HepG2 (cell line): ENCODE results near the gene CRISPLD2. TPM values are rescaled to one million over a fixed set of nuclear protein-coding genes. Genes with fewer than 3 reads are reported as not detected.
A peak's percentile ranks its signal among the peaks of the same experiment; 100 is the strongest.

Experiments used
- ATAC-seq: fragments of 200-7000 bp; cut with Tn5 transposase; 3 replicates; pipeline ENCODE4 v1.9.1; 2020; ENCODE audit warnings: mild to moderate bottlenecking, moderate library complexity
- BruUV-seq: library from RNA; stranded (reverse); fragments of 400-500 nt; replicated peaks from 2 replicates; lab custom pipeline; 2021; lab: Mats Ljungman, UMichigan
- CTCF ChIA-PET: fragments of 300-600 bp; formaldehyde crosslinking; extraction: SDS; loops from one replicate; lab custom pipeline; 2021; ENCODE audit warnings: low total read pairs, inconsistent platforms, low intra/inter-chr PET ratio; lab: Yijun Ruan, JAX
- POLR2A ChIA-PET: fragments of 350-600 bp; sonication (Branson Sonifier 250); formaldehyde crosslinking; loops from one replicate; lab custom pipeline; 2020; ENCODE audit warnings: antibody characterized with exemption, inconsistent platforms; lab: Yijun Ruan, JAX
- DNase-seq: peaks from one replicate; pipeline ENCODE4 v3.0.0-alpha.2; 2015; ENCODE audit warnings: low spot score
- FAIRE-seq: peaks from 3 replicates; lab custom pipeline; 2011; peaks lifted over from hg19 to GRCh38; lab: Jason Lieb, UNC
- H2AFZ ChIP-seq: one replicate; pipeline ENCODE4 v1.6.1; 2011; ENCODE audit warnings: low read length, inconsistent platforms
- H3K27ac ChIP-seq: fragments of 300-600 bp; 3 replicates; pipeline ENCODE4 v1.8.0; 2011; ENCODE audit warnings: mixed run types, mild to moderate bottlenecking, mixed read lengths, low read length, inconsistent platforms; ENCODE audit not compliant: insufficient read depth; ENCODE audit errors: extremely low read length
- H3K27me3 ChIP-seq, 2 experiments: fragments of 200-600 bp in 1 of 2; 2 replicates in 1 of 2; 3 replicates in 1 of 2; pipeline versions ENCODE4 v1.6.0 to v1.8.0; 2011; ENCODE audit warnings: low read length in 2 of 2, mild to moderate bottlenecking in 2 of 2, moderate library complexity in 2 of 2, inconsistent platforms in 1 of 2; ENCODE audit not compliant: insufficient read depth in 2 of 2, control insufficient read depth in 1 of 2
- H3K36me3 ChIP-seq, 2 experiments: fragments of 200-600 bp in 1 of 2; replicated peaks in 1 of 2; 2 replicates in 1 of 2; 3 replicates in 1 of 2; pipeline versions ENCODE4 v1.5.1 to v1.8.0; 2011; ENCODE audit warnings: low read length in 2 of 2, inconsistent platforms in 1 of 2; ENCODE audit not compliant: insufficient read depth in 2 of 2, control insufficient read depth in 1 of 2
- H3K4me1 ChIP-seq: 2 replicates; pipeline ENCODE4 v1.5.1; 2012; ENCODE audit warnings: low read length, inconsistent platforms; ENCODE audit not compliant: insufficient read depth
- H3K4me2 ChIP-seq: 2 replicates; pipeline ENCODE4 v1.6.0; 2011; ENCODE audit warnings: low read depth, low read length, inconsistent platforms
- H3K4me3 ChIP-seq, 3 experiments: fragments of 200-600 bp in 1 of 3; sonication (generic), shearing (Covaris generic) in 1 of 3; replicated peaks in 1 of 3; 2 replicates each; pipeline ENCODE4 v1.5.1; 2011 to 2016; ENCODE audit warnings: low read length in 3 of 3, inconsistent platforms in 2 of 3, low read depth in 2 of 3, mild to moderate bottlenecking in 2 of 3, control low read depth in 1 of 3, mixed read lengths in 1 of 3; ENCODE audit not compliant: insufficient read depth in 1 of 3
- H3K79me2 ChIP-seq: one replicate; pipeline ENCODE4 v1.6.1; 2011; ENCODE audit warnings: low read length, inconsistent platforms; ENCODE audit not compliant: insufficient read depth
- H3K9ac ChIP-seq: 2 replicates; pipeline ENCODE4 v1.6.0; 2011; ENCODE audit warnings: mild to moderate bottlenecking, low read depth, low read length, inconsistent platforms; ENCODE audit not compliant: insufficient read depth
- H3K9me3 ChIP-seq: 2 replicates; pipeline ENCODE4 v1.5.1; 2012; ENCODE audit warnings: mild to moderate bottlenecking, low read length
- H4K20me1 ChIP-seq: 2 replicates; pipeline ENCODE4 v1.6.0; 2011; ENCODE audit warnings: inconsistent platforms, mild to moderate bottlenecking, low read length, moderate library complexity; ENCODE audit not compliant: insufficient read depth
- NBN ChIP-seq: fragments of 450-650 bp; conservative IDR thresholded peaks from 2 replicates; pipeline ENCODE4 v1.6.1; 2017
- NCOR1 ChIP-seq: fragments of 200-600 bp; sonication (generic); IDR thresholded peaks from 2 replicates; pipeline ENCODE4 v1.7.0; 2017; ENCODE audit warnings: antibody characterized with exemption, low read length, borderline replicate concordance
- NONO ChIP-seq, 2 experiments: fragments of 450-650 bp in 1 of 2; sonication (generic) in 1 of 2; formaldehyde crosslinking in 1 of 2; IDR thresholded peaks in 1 of 2; conservative IDR thresholded peaks in 1 of 2; 2 replicates each; pipeline versions ENCODE4 v1.6.1 to v1.8.0; 2017 to 2022; ENCODE audit warnings: mild to moderate bottlenecking in 1 of 2, missing genetic modification reagents in 1 of 2, moderate library complexity in 1 of 2
- REL ChIP-seq: sonication (generic); formaldehyde crosslinking; conservative IDR thresholded peaks from 2 replicates; pipeline ENCODE4 v1.8.0; 2022; ENCODE audit warnings: mild to moderate bottlenecking, missing genetic modification reagents, moderate library complexity
- SAFB2 ChIP-seq: sonication (generic); formaldehyde crosslinking; IDR thresholded peaks from 2 replicates; pipeline ENCODE4 v1.5.1; 2020; ENCODE audit warnings: missing genetic modification reagents, low read depth, mild to moderate bottlenecking, borderline replicate concordance
- SKI ChIP-seq: fragments of 450-650 bp; IDR thresholded peaks from one replicate; pipeline ENCODE4 v1.6.1; 2018; ENCODE audit warnings: mild to moderate bottlenecking; ENCODE audit not compliant: partially characterized antibody
- SP4 ChIP-seq: sonication (generic); formaldehyde crosslinking; IDR thresholded peaks from 2 replicates; pipeline ENCODE4 v1.8.1; 2023; ENCODE audit warnings: mild to moderate bottlenecking, missing genetic modification reagents
- ZKSCAN1 ChIP-seq: fragments of 150-350 bp; IDR thresholded peaks from 2 replicates; pipeline ENCODE4 v1.6.1; 2014; ENCODE audit warnings: low read length
- ZSCAN22 ChIP-seq: sonication (generic); formaldehyde crosslinking; IDR thresholded peaks from 2 replicates; pipeline ENCODE4 v1.4.0; 2020; ENCODE audit warnings: mild to moderate bottlenecking, missing genetic modification reagents
- WGBS: methylation state at CpG from one replicate; pipeline ENCODE4 v1.1.6; 2017; ENCODE audit warnings: low lambda C conversion rate; 5-methylcytosine and 5-hydroxymethylcytosine counted together
- in situ Hi-C: cut with HindIII; loops from 2 replicates; pipeline ENCODE4 v1.10.0; 2017; ENCODE audit warnings: low pct_unique_long_range_greater_than_20kb; ENCODE audit not compliant: extremely low pct_ligation_motif_present
- intact Hi-C: fragments of 100-400 bp; cut with micrococcal nuclease; formaldehyde crosslinking; loops from one replicate; pipeline ENCODE4 v1.10.0; 2022; ENCODE audit not compliant: unreplicated experiment
- polyA plus RNA-seq, 8 experiments: library from polyadenylated mRNA; depleted of rRNA in 3 of 8; stranded (reverse) in 7 of 8; unstranded in 1 of 8; fragments of >200 nt; fragmentation: Illumina TruSeq in 4 of 8; extraction: Trizol in 4 of 8; gene quantifications; 2 replicates each; pipeline versions ENCODE4 v1.2.1 to v1.2.3, GENCODE V29; 2011 to 2016; ENCODE audit warnings: low read depth in 4 of 8, missing spikeins in 1 of 8, mixed read lengths in 1 of 8; ENCODE audit not compliant: insufficient read depth in 1 of 8
- total RNA-seq, 5 experiments: library from RNA; depleted of rRNA; stranded (reverse); fragments of >200 nt; fragmentation: Illumina TruSeq; extraction: Trizol; gene quantifications; 2 replicates each; pipeline ENCODE4 v1.2.3, GENCODE V29; 2016; ENCODE audit warnings: low read depth in 1 of 5
- TF ChIP-seq, protein P1 (sequence below): IDR thresholded peaks from 2 replicates; pipeline ENCODE4 v1.6.1; 2012; ENCODE audit warnings: inconsistent platforms
- TF ChIP-seq, protein P2 (sequence below): sonication (generic); formaldehyde crosslinking; IDR thresholded peaks from 2 replicates; pipeline ENCODE4 v1.4.0; 2020; ENCODE audit warnings: mild to moderate bottlenecking, missing genetic modification reagents
- TF ChIP-seq, protein P3 (sequence below): sonication (generic); formaldehyde crosslinking; IDR thresholded peaks from 2 replicates; pipeline ENCODE4 v1.5.0; 2020; ENCODE audit warnings: mild to moderate bottlenecking, missing genetic modification reagents

The CRISPLD2 gene
- total and polyA plus RNA-seq, 2 of the 13 experiments (the other 11 are each of a cell fraction or from before 2014, with no cell fraction given), result 0.04 to 0.31 TPM

DNA sequence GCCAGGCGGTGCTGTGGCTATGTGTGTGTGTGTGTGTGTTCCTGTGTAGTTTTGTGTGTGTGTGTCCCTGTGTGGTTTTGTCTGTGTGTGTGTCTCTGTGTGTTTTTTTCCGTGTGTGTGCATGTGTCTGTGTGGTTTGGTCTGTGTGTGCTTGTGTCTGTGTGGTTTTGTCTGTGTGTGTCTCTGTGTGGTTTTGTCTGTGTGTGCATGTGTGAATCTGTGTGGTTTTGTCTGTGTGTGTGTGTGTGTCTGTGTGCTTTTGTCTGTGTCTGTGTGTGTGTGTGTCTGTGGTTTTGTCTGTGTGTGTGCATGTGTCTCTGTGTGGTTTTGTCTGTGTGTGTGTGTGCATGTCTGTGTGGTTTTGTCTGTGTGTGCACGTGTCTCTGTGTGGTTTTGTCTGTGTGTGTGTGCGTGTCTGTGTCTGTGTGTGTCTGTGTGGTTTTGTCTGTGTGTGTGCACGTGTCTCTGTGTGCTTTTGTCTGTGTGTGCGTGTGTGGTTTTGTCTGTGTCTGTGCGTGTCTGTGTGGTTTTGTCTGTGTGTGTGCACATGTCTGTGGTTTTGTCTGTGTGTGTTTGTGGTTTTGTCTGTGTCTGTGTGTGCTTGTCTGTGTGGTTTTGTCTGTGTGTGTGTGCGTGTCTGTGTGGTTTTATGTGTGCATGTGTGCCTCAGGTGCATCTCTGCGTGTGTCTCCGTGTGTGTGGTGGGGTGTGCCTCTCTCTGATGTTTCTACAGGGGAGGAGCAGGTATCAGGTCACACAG is 129.2 kb downstream of the CRISPLD2 start:
- CTCF ChIA-PET, result interaction anchor here (4.5 kb wide), 1 partner anchor 24 kb away, joined by 57 read pairs; no protein-coding TSS in a partner anchor
- intact Hi-C loops (no loop called here), in situ Hi-C loops (no loop called here)
- no peaks in the 10 kb centered on the region; a peak in 1 of 5 replicates for H3K27me3 ChIP-seq
- no TSS peak for BruUV-seq
- no peak overlapping the region for H2AFZ ChIP-seq
- no peaks in the 10 kb centered on the region for H3K79me2 ChIP-seq
- H3K9me3 ChIP-seq, result no peaks in the 10 kb centered on the region
- FAIRE-seq, result peak; percentile 68
- H3K27ac ChIP-seq, result no peak overlapping the region
- peak overlapping the region; percentile 13 to 65 (median 30); a peak in 4 of 6 replicates for H3K4me3 ChIP-seq
- POLR2A ChIA-PET, result no interaction called here
- peak overlapping the region; percentile 27 for H3K9ac ChIP-seq
- H3K4me2 ChIP-seq, result peak overlapping the region; percentile 74
- no peak for DNase-seq
- H4K20me1 ChIP-seq, result no peaks in the 10 kb centered on the region
- peaks cover 57% of the 10 kb centered on the region for H3K4me1 ChIP-seq
- no peak for ATAC-seq
- 3% methylated on average over 10 of the region's 10 CpGs for WGBS
- H3K36me3 ChIP-seq, result no peaks in the 10 kb centered on the region
- TF ChIP-seq NCOR1 (no peak), ZKSCAN1 (no peak), SKI (peak; percentile 58), NONO (IDR thresholded peaks at IDR 0.05) (0 out of 2 replicates have a peak, but pooled peaks have one; percentile 24), NONO (CRISPR knock-in tag; conservative IDR thresholded peaks at IDR 0.05) (no peak), REL (CRISPR knock-in tag) (0 out of 2 replicates have a peak, but pooled peaks have one; percentile 18), NBN (0 out of 2 replicates have a peak, but pooled peaks have one; percentile 37), ZSCAN22 (no peak), SAFB2 (CRISPR knock-in tag) (0 out of 2 replicates have a peak, but pooled peaks have one; percentile 59), SP4 (CRISPR knock-in tag) (no peak)
- TF ChIP-seq, protein P1, sequence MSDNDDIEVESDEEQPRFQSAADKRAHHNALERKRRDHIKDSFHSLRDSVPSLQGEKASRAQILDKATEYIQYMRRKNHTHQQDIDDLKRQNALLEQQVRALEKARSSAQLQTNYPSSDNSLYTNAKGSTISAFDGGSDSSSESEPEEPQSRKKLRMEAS, result 0 out of 2 replicates have a peak, but pooled peaks have one; percentile 6
- TF ChIP-seq, protein P2, sequence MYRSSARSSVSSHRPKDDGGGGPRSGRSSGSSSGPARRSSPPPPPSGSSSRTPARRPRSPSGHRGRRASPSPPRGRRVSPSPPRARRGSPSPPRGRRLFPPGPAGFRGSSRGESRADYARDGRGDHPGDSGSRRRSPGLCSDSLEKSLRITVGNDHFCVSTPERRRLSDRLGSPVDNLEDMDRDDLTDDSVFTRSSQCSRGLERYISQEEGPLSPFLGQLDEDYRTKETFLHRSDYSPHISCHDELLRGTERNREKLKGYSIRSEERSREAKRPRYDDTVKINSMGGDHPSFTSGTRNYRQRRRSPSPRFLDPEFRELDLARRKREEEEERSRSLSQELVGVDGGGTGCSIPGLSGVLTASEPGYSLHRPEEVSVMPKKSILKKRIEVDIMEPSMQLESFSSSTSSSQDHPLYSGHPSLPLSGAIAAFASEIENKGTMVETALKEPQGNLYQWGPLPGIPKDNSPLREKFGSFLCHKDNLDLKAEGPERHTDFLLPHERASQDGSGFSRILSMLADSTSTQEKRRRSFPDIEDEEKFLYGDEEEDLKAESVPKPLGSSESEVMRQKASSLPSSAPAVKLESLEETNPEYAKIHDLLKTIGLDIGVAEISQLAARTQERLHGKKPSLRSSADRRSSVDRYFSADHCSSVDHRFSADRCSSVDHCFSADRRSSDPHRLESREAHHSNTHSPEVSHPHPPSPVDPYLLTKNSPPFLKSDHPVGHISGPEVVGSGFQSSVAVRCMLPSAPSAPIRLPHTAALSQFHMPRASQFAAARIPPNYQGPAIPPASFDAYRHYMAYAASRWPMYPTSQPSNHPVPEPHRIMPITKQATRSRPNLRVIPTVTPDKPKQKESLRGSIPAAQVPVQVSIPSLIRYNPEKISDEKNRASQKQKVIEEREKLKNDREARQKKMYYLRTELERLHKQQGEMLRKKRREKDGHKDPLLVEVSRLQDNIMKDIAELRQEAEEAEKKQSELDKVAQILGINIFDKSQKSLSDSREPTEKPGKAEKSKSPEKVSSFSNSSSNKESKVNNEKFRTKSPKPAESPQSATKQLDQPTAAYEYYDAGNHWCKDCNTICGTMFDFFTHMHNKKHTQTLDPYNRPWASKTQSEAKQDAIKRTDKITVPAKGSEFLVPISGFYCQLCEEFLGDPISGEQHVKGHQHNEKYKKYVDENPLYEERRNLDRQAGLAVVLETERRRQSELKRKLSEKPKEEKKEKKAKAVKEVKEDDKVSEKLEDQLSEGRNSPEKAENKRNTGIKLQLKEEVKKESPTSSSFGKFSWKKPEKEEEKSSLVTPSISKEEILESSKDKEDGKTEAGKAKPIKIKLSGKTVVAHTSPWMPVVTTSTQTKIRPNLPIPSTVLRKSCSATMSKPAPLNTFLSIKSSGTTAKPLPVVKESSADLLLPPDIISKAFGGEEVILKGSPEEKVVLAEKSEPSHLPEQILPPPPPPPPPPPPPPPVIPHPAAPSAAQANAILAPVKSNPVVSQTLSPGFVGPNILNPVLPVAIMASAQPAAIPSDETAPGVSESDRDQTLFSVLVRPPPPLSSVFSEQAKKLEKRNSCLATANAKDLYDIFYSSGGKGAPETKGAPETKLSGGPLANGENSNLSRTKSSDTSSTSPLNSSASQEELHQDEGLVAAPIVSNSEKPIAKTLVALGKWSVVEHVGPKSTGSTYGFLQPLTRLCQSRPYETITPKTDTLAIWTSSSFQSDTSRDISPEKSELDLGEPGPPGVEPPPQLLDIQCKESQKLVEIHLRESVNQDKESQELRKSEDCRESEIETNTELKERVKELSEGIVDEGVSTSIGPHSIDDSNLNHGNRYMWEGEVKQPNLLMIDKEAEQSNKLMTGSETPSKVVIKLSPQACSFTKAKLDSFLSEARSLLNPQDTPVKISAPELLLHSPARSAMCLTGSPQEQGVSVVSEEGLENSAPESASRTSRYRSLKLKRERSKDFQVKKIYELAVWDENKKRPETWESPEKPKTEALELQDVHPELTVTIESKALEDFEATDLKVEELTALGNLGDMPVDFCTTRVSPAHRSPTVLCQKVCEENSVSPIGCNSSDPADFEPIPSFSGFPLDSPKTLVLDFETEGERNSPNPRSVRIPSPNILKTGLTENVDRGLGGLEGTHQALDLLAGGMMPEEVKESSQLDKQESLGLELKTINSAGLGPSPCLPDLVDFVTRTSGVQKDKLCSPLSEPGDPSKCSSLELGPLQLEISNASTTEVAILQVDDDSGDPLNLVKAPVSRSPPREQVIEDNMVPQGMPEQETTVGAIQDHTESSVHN (CRISPR knock-in tag), result no peak
- TF ChIP-seq, protein P3, sequence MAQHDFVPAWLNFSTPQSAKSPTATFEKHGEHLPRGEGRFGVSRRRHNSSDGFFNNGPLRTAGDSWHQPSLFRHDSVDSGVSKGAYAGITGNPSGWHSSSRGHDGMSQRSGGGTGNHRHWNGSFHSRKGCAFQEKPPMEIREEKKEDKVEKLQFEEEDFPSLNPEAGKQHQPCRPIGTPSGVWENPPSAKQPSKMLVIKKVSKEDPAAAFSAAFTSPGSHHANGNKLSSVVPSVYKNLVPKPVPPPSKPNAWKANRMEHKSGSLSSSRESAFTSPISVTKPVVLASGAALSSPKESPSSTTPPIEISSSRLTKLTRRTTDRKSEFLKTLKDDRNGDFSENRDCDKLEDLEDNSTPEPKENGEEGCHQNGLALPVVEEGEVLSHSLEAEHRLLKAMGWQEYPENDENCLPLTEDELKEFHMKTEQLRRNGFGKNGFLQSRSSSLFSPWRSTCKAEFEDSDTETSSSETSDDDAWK (CRISPR knock-in tag), result no peak
